Inferior parietal cortex (tissue), 1 donor: ENCODE measurements around the gene ADPRH.

ENCODE experiments used
- DNase-seq: peaks from one replicate; pipeline ENCODE4 v3.0.0-alpha.2; 2016; ENCODE audit errors: extremely low spot score

ADPRH gene

DNA sequence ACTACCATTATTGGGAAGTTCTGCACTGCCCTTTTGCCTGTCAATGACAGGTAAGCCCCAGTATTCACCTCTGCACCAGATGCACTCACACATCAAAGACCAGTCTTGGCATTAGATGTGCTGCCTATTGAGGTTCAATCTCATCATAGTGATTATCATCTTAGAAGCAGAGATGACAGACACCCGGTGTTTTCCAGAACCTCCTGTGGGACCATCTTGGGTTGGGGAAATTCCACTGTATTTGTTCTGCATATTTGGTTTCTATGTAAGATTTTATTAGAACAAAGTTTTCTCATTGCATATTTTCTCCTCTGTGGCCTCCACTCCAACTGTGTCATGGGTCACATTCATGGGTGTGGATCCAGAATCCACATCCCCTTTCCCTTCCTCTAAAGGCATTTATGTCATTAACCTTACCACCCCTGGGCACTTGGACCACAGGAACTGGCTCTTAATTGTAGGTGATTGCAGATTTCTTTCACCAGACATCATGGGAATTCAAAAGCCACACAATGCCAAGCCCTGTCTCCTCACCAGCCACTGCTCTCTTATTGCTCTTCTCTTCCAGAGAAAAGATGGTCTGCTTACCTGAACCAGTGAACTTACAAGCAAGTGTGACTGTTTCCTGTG, 49.6 kb downstream of the ADPRH start:
- DNase-seq: no peak

- no peak for DNase-seq
Measured at GRCh38 chr3:119630128-119630879, 51.0 kb downstream of the ADPRH start.

DNA sequence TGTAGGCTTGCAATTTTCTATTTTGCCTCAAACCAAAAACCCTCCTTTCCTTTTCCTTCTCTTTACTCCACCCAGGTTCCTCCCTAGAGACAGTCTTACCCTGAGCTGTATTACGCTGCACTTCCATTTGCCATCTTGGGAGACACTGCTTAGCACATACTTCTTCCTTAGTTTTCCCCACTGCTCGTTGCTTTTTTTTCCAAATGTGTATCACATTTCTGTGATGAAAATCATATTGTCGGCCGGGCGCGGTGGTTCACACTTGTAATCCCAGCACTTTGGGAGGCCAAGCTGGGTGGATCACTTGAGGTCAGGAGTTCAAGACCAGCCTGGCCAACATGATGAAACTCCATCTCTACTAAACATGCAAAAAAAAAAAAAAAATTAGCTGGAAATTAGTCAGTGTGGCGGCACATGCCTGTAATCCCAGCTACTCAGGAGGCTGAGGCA, 51.6 kb downstream of the ADPRH start:
- no peak for DNase-seq

DNA sequence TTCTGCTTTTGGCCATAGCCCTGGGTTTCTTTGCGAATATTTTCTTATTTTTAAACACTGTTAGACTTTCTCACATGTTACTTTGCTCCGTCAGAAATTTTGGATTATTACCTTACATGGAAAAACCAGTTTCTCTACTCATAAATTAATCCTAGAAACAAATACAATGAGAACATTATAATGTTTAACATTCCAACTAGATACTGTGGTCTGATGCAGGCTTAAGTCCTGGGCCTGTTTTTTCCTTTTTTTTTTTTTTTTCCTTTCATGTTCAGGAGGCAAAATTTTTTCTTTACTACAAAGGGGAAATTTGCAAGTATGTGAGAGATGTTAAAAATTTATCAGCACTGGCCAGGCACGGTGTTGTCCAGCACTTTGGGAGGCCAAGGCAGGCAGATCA, 52.2 kb downstream of the ADPRH start:
- no peak for DNase-seq

DNA sequence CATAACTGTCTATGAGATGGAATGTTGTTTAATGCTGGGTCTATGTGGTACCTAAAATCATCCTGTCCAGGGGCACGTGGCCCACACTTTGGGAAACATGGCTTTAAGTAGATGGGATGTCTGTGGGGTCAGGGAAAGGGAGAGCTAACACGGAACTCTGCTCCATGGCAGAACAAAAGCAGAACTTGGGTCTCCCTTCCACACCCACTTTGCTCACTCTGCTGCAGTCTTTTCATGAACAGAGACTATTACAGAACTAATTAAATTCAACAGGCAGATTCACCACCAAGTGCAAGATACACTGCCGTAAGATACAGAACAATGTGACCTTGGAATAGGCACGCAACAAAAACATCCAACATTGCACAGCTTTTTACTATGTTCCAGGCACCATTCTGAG, 52.9 kb downstream of the ADPRH start:
- DNase-seq: no peak

- DNase-seq: no peak
Measured at GRCh38 chr3:119632829-119633228, 53.5 kb downstream of the ADPRH start.

DNA sequence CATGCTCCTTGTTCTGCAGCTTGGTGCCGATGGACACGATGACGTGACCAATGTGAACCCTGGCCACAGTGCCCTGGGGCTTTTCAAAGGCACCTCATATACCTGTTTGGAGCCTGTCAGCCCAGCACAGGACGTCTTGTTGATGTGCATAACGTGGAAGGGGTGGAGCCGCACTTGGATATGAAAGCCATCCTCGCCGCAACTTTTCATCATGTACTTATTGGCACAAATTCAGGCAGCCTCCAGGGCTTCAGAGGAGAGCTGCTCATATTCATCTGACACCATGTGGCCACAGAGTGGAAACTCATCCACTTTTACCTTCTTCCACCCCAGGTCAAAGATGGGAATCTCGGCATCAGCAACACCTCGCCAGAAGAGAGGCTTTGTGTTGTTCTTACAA, 56.4 kb downstream of the ADPRH start:
- DNase-seq: no peak

- no peak for DNase-seq
Measured at GRCh38 chr3:119636249-119636648, 57.0 kb downstream of the ADPRH start.

GRCh38 chr3:119636891-119637611, 57.8 kb downstream of the ADPRH start:
- no peak for DNase-seq

GRCh38 chr3:119637679-119638477, 58.6 kb downstream of the ADPRH start:
- no peak for DNase-seq
